Neural cell (in vitro differentiated cells): ENCODE results near the gene CLDN4.
"Not testable (repeated sequence)": the region's sequence is repeated elsewhere in the genome, so short reads cannot be mapped to it uniquely, and the experiment has no call there.

Experiments
- CTCF ChIP-seq: fragments of 450-650 bp; IDR thresholded peaks from 2 replicates; pipeline ENCODE4 v1.5.1; 2014; ENCODE audit warnings: antibody characterized with exemption, mild to moderate bottlenecking, moderate library complexity; ENCODE audit not compliant: poor library complexity, severe bottlenecking
- EP300 ChIP-seq: fragments of 450-650 bp; conservative IDR thresholded peaks from 2 replicates; pipeline ENCODE4 v1.6.1; 2014; ENCODE audit warnings: antibody characterized with exemption, mild to moderate bottlenecking, moderate library complexity; ENCODE audit not compliant: poor library complexity, severe bottlenecking
- EZH2 ChIP-seq: fragments of 200-600, 300-800 bp; shearing (Covaris generic), sonication (generic); IDR thresholded peaks from 2 replicates; pipeline ENCODE4 v1.6.1; 2014; ENCODE audit warnings: antibody characterized with exemption, low read length, borderline replicate concordance, mild to moderate bottlenecking; ENCODE audit not compliant: insufficient read depth, poor library complexity, severe bottlenecking
- MXI1 ChIP-seq: fragments of 450-650 bp; conservative IDR thresholded peaks from 2 replicates; pipeline ENCODE4 v1.6.1; 2014; ENCODE audit warnings: antibody characterized with exemption, mild to moderate bottlenecking; ENCODE audit not compliant: poor library complexity, severe bottlenecking
- POLR2AphosphoS5 ChIP-seq: IDR thresholded peaks from 2 replicates; pipeline ENCODE4 v1.6.1; 2012
- RAD21 ChIP-seq: fragments of 450-650 bp; conservative IDR thresholded peaks from 2 replicates; pipeline ENCODE4 v1.6.1; 2014; ENCODE audit warnings: antibody characterized with exemption, mild to moderate bottlenecking, moderate library complexity
- REST ChIP-seq: IDR thresholded peaks from 2 replicates; pipeline ENCODE4 v1.6.1; 2012; ENCODE audit warnings: borderline replicate concordance
- SMC3 ChIP-seq: fragments of 450-650 bp; conservative IDR thresholded peaks from 2 replicates; pipeline ENCODE4 v1.6.1; 2014; ENCODE audit warnings: antibody characterized with exemption, mild to moderate bottlenecking, moderate library complexity; ENCODE audit not compliant: poor library complexity
- TAF1 ChIP-seq: IDR thresholded peaks from 2 replicates; pipeline ENCODE4 v1.6.1; 2012; ENCODE audit warnings: low read depth

DNA sequence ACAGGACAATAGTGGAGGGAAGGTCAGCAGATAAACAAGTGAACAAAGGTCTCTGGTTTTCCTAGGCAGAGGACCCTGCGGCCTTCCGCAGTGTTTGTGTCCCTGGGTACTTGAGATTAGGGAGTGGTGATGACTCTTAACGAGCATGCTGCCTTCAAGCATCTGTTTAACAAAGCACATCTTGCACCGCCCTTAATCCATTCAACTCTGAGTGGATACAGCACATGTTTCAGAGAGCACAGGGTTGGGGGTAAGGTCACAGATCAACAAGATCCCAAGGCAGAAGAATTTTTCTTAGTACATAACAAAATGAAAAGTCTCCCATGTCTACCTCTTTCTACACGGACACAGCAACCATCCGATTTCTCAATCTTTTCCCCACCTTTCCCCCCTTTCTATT is 34.1 kb upstream of the CLDN4 start:
- not testable (repeated sequence) for TF ChIP-seq CTCF, RAD21, REST, POLR2AphosphoS5, EP300, TAF1, MXI1, EZH2, SMC3
